Keratinocyte (primary cell): ENCODE results near the gene METRNL. TPM values are rescaled to one million over a fixed set of nuclear protein-coding genes. Genes with fewer than 3 reads are reported as not detected.
"Not testable (repeated sequence)": the region's sequence is repeated elsewhere in the genome, so short reads cannot be mapped to it uniquely, and the experiment has no call there.

Experiments used
- DNase-seq: peaks from one replicate; pipeline ENCODE4 v3.0.0-alpha.2; 2011; ENCODE audit warnings: low read depth, missing footprints, low spot score
- FAIRE-seq: peaks from 2 replicates; lab custom pipeline; 2011; peaks lifted over from hg19 to GRCh38; lab: Jason Lieb, UNC
- H2AFZ ChIP-seq: 2 replicates; pipeline ENCODE4 v1.6.0; 2012; ENCODE audit warnings: low read length, control low read depth, inconsistent platforms; ENCODE audit not compliant: control insufficient read depth
- H3K27ac ChIP-seq: 2 replicates; pipeline ENCODE4 v1.5.1; 2011; ENCODE audit warnings: low read length; ENCODE audit not compliant: control insufficient read depth, insufficient read depth
- H3K27me3 ChIP-seq: 3 replicates; pipeline ENCODE4 v1.6.0; 2011; ENCODE audit warnings: low read length; ENCODE audit not compliant: control insufficient read depth, insufficient read depth; ENCODE audit errors: extremely low read depth
- H3K36me3 ChIP-seq, 2 experiments: 2 replicates in 1 of 2; 3 replicates in 1 of 2; pipeline ENCODE4 v1.5.1; 2011; ENCODE audit warnings: low read length in 2 of 2, mild to moderate bottlenecking in 1 of 2; ENCODE audit not compliant: control insufficient read depth in 2 of 2, insufficient read depth in 2 of 2; ENCODE audit errors: extremely low read depth in 1 of 2
- H3K4me1 ChIP-seq: 3 replicates; pipeline ENCODE4 v1.5.1; 2011; ENCODE audit warnings: low read length; ENCODE audit not compliant: control insufficient read depth, insufficient read depth; ENCODE audit errors: extremely low read depth
- H3K4me2 ChIP-seq: 3 replicates; pipeline ENCODE4 v1.6.0; 2011; ENCODE audit warnings: low read depth, low read length; ENCODE audit not compliant: control insufficient read depth, insufficient read depth; ENCODE audit errors: extremely low read depth
- H3K4me3 ChIP-seq, 3 experiments: fragments of 200-600 bp in 1 of 3; sonication (generic) in 1 of 3; 2 replicates in 2 of 3; 3 replicates in 1 of 3; pipeline ENCODE4 v1.5.1; 2011 to 2016; ENCODE audit warnings: low read length in 3 of 3, mild to moderate bottlenecking in 3 of 3, control low read depth in 2 of 3, inconsistent platforms in 1 of 3, low read depth in 1 of 3, mixed read lengths in 1 of 3, mixed run types in 1 of 3, moderate library complexity in 1 of 3; ENCODE audit not compliant: control insufficient read depth in 2 of 3, insufficient read depth in 2 of 3; ENCODE audit errors: extremely low read depth in 1 of 3
- H3K79me2 ChIP-seq: 2 replicates; pipeline ENCODE4 v1.6.0; 2012; ENCODE audit warnings: low read length; ENCODE audit not compliant: control insufficient read depth, insufficient read depth
- H3K9ac ChIP-seq: 3 replicates; pipeline ENCODE4 v1.6.0; 2011; ENCODE audit warnings: low read length; ENCODE audit not compliant: control insufficient read depth, insufficient read depth; ENCODE audit errors: extremely low read depth
- H3K9me1 ChIP-seq: 3 replicates; pipeline ENCODE4 v1.6.0; 2011; ENCODE audit warnings: low read length; ENCODE audit not compliant: control insufficient read depth, insufficient read depth; ENCODE audit errors: extremely low read depth
- H3K9me3 ChIP-seq: 2 replicates; pipeline ENCODE4 v1.5.1; 2012; ENCODE audit warnings: low read depth, low read length; ENCODE audit not compliant: control insufficient read depth
- H4K20me1 ChIP-seq: 3 replicates; pipeline ENCODE4 v1.6.0; 2011; ENCODE audit warnings: low read length; ENCODE audit not compliant: control insufficient read depth, insufficient read depth; ENCODE audit errors: extremely low read depth
- EZH2 ChIP-seq: IDR thresholded peaks from one replicate; pipeline ENCODE4 v1.6.1; 2012; ENCODE audit warnings: inconsistent platforms, mild to moderate bottlenecking, low read length, moderate library complexity
- dilution Hi-C: fragments of 300-500 bp; cut with MboI; formaldehyde crosslinking; loops from one replicate; pipeline ENCODE4 v1.7.0; 2020; ENCODE audit warnings: low sequenced_read_pairs; ENCODE audit not compliant: extremely low pct_ligation_motif_present
- polyA plus RNA-seq, 5 experiments: library from polyadenylated mRNA; depleted of rRNA in 3 of 5; stranded (reverse) in 3 of 5; stranded (forward) in 1 of 5; unstranded in 1 of 5; fragments of >200 nt; gene quantifications; 1 replicate in 1 of 5; 2 replicates in 3 of 5; 3 replicates in 1 of 5; pipeline versions ENCODE4 v1.2.1 to v1.2.3, GENCODE V29; 2011 to 2012; ENCODE audit warnings: missing spikeins in 2 of 5, low read depth in 1 of 5, low replicate concordance in 1 of 5
- TF ChIP-seq, protein P1 (sequence below), 3 experiments: IDR thresholded peaks in 1 of 3; conservative IDR thresholded peaks in 1 of 3; optimal IDR thresholded peaks in 1 of 3; 2 replicates in 2 of 3; 3 replicates in 1 of 3; pipeline versions ENCODE3 to v1.5.1; 2011; ENCODE audit warnings: low read length in 3 of 3, mild to moderate bottlenecking in 3 of 3, moderate library complexity in 2 of 3, control low read depth in 1 of 3, inconsistent platforms in 1 of 3; ENCODE audit not compliant: insufficient read depth in 2 of 3; ENCODE audit errors: extremely low read depth in 1 of 3

The METRNL gene
- polyA plus RNA-seq, 1 donor (not counting 4 experiments of a cell fraction or from before 2014, with no cell fraction given), result 3.1 TPM

DNA sequence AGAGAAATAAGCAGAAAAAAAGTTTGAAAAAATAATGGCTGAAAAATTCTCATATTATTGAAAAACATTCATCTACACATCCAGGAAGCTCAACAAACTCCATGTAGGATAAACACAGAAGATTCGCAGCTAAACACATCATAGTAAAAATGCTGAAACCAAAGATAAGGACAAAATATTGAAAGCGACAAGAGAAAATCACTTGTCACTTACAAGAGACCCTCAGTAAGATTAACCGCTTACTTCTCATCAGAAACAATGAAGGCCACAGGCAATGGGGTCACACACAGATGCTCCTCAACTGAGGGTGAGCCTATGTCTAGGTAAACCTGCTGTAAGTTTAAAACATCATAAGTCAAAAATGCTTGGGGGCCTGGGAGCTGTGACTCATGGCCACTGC is 38.1 kb upstream of the METRNL start:
- dilution Hi-C loops, result no loop called here
- Histone ChIP-seq H3K4me2 (no peak overlapping the region), H3K79me2 (no peaks in the 10 kb centered on the region), H3K27me3 (no peaks in the 10 kb centered on the region), H3K36me3 (no peaks in the 10 kb centered on the region), H3K9me3 (peaks cover 8% of the 10 kb centered on the region), H3K9me1 (no peaks in the 10 kb centered on the region), H2AFZ (no peak overlapping the region), H4K20me1 (no peaks in the 10 kb centered on the region), H3K4me1 (no peaks in the 10 kb centered on the region), H3K4me3 (no peak overlapping the region), H3K9ac (no peak overlapping the region), H3K27ac (no peak overlapping the region)
- no peak for TF ChIP-seq EZH2
- TF ChIP-seq, protein P1, sequence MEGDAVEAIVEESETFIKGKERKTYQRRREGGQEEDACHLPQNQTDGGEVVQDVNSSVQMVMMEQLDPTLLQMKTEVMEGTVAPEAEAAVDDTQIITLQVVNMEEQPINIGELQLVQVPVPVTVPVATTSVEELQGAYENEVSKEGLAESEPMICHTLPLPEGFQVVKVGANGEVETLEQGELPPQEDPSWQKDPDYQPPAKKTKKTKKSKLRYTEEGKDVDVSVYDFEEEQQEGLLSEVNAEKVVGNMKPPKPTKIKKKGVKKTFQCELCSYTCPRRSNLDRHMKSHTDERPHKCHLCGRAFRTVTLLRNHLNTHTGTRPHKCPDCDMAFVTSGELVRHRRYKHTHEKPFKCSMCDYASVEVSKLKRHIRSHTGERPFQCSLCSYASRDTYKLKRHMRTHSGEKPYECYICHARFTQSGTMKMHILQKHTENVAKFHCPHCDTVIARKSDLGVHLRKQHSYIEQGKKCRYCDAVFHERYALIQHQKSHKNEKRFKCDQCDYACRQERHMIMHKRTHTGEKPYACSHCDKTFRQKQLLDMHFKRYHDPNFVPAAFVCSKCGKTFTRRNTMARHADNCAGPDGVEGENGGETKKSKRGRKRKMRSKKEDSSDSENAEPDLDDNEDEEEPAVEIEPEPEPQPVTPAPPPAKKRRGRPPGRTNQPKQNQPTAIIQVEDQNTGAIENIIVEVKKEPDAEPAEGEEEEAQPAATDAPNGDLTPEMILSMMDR (optimal IDR thresholded peaks at IDR 0.05 in 1 of 3, IDR thresholded peaks at IDR 0.05 in 1 of 3, conservative IDR thresholded peaks at IDR 0.05 in 1 of 3; ENCODE audit: extremely low read depth in 1 of 3, insufficient read depth in 2 of 3, low read length in 3 of 3), result no peak
- DNase-seq (no peak), FAIRE-seq (no peak)

DNA sequence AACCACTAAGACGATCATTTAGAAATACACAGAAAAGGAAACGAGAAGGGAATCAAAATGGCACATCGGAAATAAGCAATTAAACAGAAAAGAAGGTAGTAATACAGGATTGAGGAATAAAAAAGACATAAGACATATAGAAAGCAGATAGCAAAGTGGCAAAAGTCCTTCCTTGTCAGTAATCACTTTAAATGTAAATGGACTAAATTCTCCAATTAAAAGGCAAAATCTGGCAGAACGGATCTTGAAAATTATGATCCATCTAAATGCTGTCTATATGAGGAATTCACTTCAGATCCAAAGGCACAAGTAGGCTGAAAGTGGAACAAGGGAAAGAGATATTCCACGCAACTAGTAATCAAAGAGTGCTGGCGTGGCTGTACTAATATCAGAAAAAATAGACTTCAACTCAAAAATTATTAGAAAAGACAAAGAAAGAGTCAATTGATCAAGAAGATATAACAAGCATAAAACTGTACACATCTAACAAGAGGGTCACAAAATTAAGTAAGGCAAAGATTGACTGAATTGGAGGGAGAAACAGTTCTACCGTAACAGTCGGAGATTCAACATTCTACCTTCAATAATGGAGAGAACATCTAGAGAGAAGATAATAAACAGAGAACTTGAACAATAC is 36.8 kb upstream of the METRNL start:
- H3K36me3 ChIP-seq, result peaks cover 0 to 4% of the 10 kb centered on the region in 2 experiments
- no peaks in the 10 kb centered on the region for H3K27me3 ChIP-seq
- peaks cover 8% of the 10 kb centered on the region for H3K9me3 ChIP-seq
- no peak overlapping the region for H3K9ac ChIP-seq
- no peak overlapping the region for H3K27ac ChIP-seq
- TF ChIP-seq EZH2, result no peak
- TF ChIP-seq, protein P1 (optimal IDR thresholded peaks at IDR 0.05 in 1 of 3, IDR thresholded peaks at IDR 0.05 in 1 of 3, conservative IDR thresholded peaks at IDR 0.05 in 1 of 3; ENCODE audit: extremely low read depth in 1 of 3, insufficient read depth in 2 of 3, low read length in 3 of 3), result no peak
- no peak overlapping the region for H2AFZ ChIP-seq
- dilution Hi-C loops, result no loop called here
- DNase-seq (no peak), FAIRE-seq (no peak)
- no peak overlapping the region for H3K4me3 ChIP-seq
- no peaks in the 10 kb centered on the region for H4K20me1 ChIP-seq
- no peaks in the 10 kb centered on the region for H3K9me1 ChIP-seq
- no peaks in the 10 kb centered on the region for H3K79me2 ChIP-seq
- no peaks in the 10 kb centered on the region for H3K4me1 ChIP-seq
- no peak overlapping the region for H3K4me2 ChIP-seq

DNA sequence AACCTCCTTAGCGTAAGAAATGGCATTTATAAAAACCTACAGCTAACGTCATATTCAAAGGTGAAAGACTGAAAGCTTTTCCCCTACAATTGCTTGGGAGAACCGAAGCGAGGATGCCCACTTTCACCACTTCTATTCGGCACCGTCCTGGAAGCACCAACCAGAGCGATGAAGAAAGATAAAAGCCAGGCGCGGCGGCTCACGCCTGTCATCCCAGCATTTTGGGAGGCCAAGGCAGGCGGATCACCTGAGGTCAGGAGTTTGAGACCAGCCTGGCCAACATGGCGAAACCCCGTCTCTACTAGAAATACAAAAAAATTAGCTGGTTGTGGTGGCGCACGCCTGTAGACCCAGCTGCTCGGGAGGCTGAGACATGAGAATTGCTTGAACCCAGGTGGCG is 34.9 kb upstream of the METRNL start:
- H3K27ac ChIP-seq, H3K27me3 ChIP-seq, H4K20me1 ChIP-seq, H3K36me3 ChIP-seq, H3K4me3 ChIP-seq, H3K79me2 ChIP-seq, H3K9me1 ChIP-seq, H3K4me2 ChIP-seq, H3K4me1 ChIP-seq, dilution Hi-C loops, H3K9me3 ChIP-seq, DNase-seq, H3K9ac ChIP-seq, H2AFZ ChIP-seq, FAIRE-seq: not testable (repeated sequence)
